Transverse colon (tissue), 4 donors: Measurements from ENCODE around the gene IMMP2L. TPM values are rescaled to one million over a fixed set of nuclear protein-coding genes. Genes with fewer than 3 reads are reported as not detected.

Experiments used
- DNase-seq: peaks from one replicate; pipeline ENCODE4 v3.0.0-alpha.2; 2019
- H3K27ac ChIP-seq, 4 donors: fragments of 200-600 bp; sonication (generic); 2 replicates each; pipeline ENCODE4 v1.5.1; 2016 to 2018; ENCODE audit warnings: inconsistent platforms in 4 of 4
- H3K27me3 ChIP-seq: fragments of 200-600 bp; sonication (generic); 2 replicates; pipeline ENCODE4 v1.5.1; 2017; ENCODE audit warnings: inconsistent platforms
- H3K36me3 ChIP-seq, 4 donors: fragments of 200-600 bp; sonication (generic); 2 replicates each; pipeline ENCODE4 v1.5.1; 2017 to 2019; ENCODE audit warnings: inconsistent platforms in 4 of 4
- H3K4me1 ChIP-seq, 4 donors: fragments of 200-600 bp; sonication (generic); 2 replicates each; pipeline ENCODE4 v1.5.1; 2017 to 2020; ENCODE audit warnings: inconsistent platforms in 4 of 4
- H3K4me3 ChIP-seq, 4 donors: fragments of 200-600 bp; sonication (generic); 1 replicate in 1 of 4; 2 replicates in 3 of 4; pipeline versions ENCODE4 v1.5.1 to v1.6.1; 2017 to 2019; ENCODE audit warnings: inconsistent platforms in 4 of 4
- H3K9me3 ChIP-seq, 2 donors: fragments of 200-600 bp; sonication (generic); 2 replicates each; pipeline ENCODE4 v1.5.1; 2017 to 2019; ENCODE audit warnings: inconsistent platforms in 2 of 2
- EP300 ChIP-seq: sonication (generic); formaldehyde crosslinking; IDR thresholded peaks from one replicate; pipeline ENCODE4 v1.6.1; 2017; ENCODE audit warnings: antibody characterized with exemption, low read depth
- POLR2A ChIP-seq: fragments of 450-650 bp; IDR thresholded peaks from one replicate; pipeline ENCODE4 v1.6.1; 2016; ENCODE audit warnings: antibody characterized with exemption, mild to moderate bottlenecking, moderate library complexity
- POLR2AphosphoS5 ChIP-seq, 3 donors: sonication (generic); formaldehyde crosslinking; IDR thresholded peaks; one replicate each; pipeline ENCODE4 v1.6.1; 2016; ENCODE audit warnings: antibody characterized with exemption in 3 of 3
- WGBS, 2 donors: methylation state at CpG; one replicate each; pipeline ENCODE4 v1.1.5; 2018; ENCODE audit warnings: low coverage in 1 of 2; 5-methylcytosine and 5-hydroxymethylcytosine counted together
- in situ Hi-C, 4 donors: fragments of 200-750 bp; cut with MboI; loops; one replicate each; pipeline versions ENCODE4 v1.15.0 to v1.15.1; 2017; ENCODE audit warnings: low sequenced_read_pairs in 3 of 4, low pct_ligation_motif_present in 1 of 4, low pct_unique_long_range_greater_than_20kb in 1 of 4
- intact Hi-C: fragments of 100-400 bp; cut with DNase I; formaldehyde crosslinking; loops from one replicate; pipeline ENCODE4 v1.15.1; 2023; ENCODE audit warnings: low total_unique reads
- total RNA-seq, 4 donors: library from RNA; depleted of rRNA; stranded (reverse); fragments of >200 nt; gene quantifications; one replicate each; pipeline ENCODE4 v1.1.0, GENCODE V29; 2016
- TF ChIP-seq, protein P1 (sequence below), 5 experiments: fragments of 200-600 bp in 3 of 5; fragments of 450-650 bp in 2 of 5; sonication (generic) in 3 of 5; IDR thresholded peaks; 1 replicate in 2 of 5; 2 replicates in 3 of 5; pipeline ENCODE4 v1.5.1; 2016 to 2017; ENCODE audit warnings: antibody characterized with exemption in 5 of 5, inconsistent platforms in 3 of 5, mild to moderate bottlenecking in 2 of 5, moderate library complexity in 1 of 5

Gene IMMP2L
- total RNA-seq, 4 donors from 2014 or later = 8.6 to 69.6 (median 10.9) TPM

DNA sequence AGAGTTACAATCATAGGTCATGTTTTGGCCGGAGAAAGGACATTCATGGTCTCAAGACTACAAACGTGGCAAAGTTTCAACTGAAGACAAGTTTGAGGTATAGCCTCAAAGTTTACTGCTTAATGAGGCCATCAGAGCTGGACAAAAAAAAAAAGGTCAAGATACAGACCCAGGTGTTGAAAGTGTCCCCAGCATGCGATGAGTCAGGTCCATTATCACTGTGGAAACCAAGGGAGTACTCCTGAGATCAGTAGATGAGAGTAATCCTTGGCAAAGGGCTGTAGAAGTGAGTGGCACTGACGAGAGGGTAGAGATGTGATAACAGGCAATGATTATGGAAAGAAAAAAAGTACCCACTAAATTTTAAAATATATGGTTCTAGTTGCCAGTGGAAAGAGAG, 551.5 kb downstream of the IMMP2L start:
- TF ChIP-seq POLR2AphosphoS5 (IDR thresholded peaks at IDR 0.05) (no peak), EP300 (no peak), POLR2A (no peak)
- TF ChIP-seq, protein P1, sequence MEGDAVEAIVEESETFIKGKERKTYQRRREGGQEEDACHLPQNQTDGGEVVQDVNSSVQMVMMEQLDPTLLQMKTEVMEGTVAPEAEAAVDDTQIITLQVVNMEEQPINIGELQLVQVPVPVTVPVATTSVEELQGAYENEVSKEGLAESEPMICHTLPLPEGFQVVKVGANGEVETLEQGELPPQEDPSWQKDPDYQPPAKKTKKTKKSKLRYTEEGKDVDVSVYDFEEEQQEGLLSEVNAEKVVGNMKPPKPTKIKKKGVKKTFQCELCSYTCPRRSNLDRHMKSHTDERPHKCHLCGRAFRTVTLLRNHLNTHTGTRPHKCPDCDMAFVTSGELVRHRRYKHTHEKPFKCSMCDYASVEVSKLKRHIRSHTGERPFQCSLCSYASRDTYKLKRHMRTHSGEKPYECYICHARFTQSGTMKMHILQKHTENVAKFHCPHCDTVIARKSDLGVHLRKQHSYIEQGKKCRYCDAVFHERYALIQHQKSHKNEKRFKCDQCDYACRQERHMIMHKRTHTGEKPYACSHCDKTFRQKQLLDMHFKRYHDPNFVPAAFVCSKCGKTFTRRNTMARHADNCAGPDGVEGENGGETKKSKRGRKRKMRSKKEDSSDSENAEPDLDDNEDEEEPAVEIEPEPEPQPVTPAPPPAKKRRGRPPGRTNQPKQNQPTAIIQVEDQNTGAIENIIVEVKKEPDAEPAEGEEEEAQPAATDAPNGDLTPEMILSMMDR (IDR thresholded peaks at IDR 0.05) = no peak
- in situ Hi-C loops = no loop called here
- Histone ChIP-seq H3K27me3 (no peaks in the 10 kb centered on the region), H3K4me3 (no peak overlapping the region), H3K9me3 (no peaks in the 10 kb centered on the region), H3K27ac (no peak overlapping the region), H3K4me1 (no peaks in the 10 kb centered on the region), H3K36me3 (no peaks in the 10 kb centered on the region)
- DNase-seq = no peak
- intact Hi-C loops = no loop called here
- WGBS, 2 donors = 80 to 88% methylated on average over 4 of the region's 4 CpGs

DNA sequence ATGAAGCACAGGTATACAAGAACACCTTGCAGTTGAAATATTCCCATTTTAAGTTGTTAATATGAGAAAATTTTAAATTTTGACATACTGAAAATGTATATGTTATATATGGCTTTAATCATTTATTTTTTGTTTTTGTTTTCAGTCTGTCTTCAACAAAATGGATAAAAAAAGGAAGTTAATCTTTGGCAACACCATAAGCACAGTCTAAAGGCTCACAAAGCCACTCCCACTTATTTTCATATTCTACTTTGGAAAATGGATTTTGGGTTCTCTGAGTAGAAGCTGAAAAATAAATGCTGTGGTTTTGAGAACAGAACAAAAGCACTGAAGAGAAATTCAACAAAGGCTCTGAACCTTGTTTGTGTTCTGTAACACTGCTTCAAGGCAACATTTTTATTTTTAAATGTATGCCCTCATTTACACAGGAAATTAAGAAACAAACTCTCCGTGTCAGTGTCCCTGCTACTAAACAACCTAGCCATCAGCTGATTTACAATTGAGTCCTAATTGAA, 552.7 kb downstream of the IMMP2L start:
- H3K4me1 ChIP-seq = no peaks in the 10 kb centered on the region
- no peak for DNase-seq
- H3K4me3 ChIP-seq = no peak overlapping the region
- intact Hi-C loops (no loop called here), in situ Hi-C loops (no loop called here)
- H3K27me3 ChIP-seq = no peaks in the 10 kb centered on the region
- WGBS, 2 donors = 56 to 72% methylated on average over 1 of the region's 1 CpG
- H3K27ac ChIP-seq = no peak overlapping the region
- no peaks in the 10 kb centered on the region for H3K36me3 ChIP-seq
- no peak for TF ChIP-seq POLR2A
- H3K9me3 ChIP-seq = no peaks in the 10 kb centered on the region

DNA sequence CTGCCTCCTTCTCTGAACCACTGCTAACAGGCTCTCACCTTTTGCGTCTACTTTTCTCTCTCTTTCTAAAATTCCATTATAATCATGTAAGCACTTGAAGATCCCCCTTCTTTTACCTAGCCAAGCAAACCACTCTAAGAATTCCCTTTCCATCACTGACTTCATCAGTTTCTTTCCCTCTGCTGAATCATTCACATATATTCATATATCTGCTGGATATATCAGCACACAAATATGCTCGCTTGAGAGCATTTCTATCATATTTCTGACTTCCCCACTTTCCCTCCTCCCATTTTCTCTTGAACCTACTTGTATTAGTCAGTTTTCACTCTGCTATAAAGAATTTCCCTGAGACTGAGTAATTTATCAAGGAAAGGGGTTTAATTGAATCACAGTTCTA, 555.6 kb downstream of the IMMP2L start:
- Histone ChIP-seq H3K36me3 (no peaks in the 10 kb centered on the region), H3K9me3 (no peaks in the 10 kb centered on the region), H3K27me3 (no peaks in the 10 kb centered on the region), H3K4me3 (no peak overlapping the region), H3K27ac (no peak overlapping the region), H3K4me1 (no peaks in the 10 kb centered on the region)
- TF ChIP-seq, protein P1 (IDR thresholded peaks at IDR 0.05) = no peak
- TF ChIP-seq POLR2A = no peak
- no peak for TF ChIP-seq POLR2AphosphoS5 (IDR thresholded peaks at IDR 0.05)
- no peak for TF ChIP-seq EP300
- DNase-seq = no peak
- 95 to 96% methylated on average over 2 of the region's 2 CpGs for WGBS, 2 donors
- in situ Hi-C loops (no loop called here), intact Hi-C loops (no loop called here)

DNA sequence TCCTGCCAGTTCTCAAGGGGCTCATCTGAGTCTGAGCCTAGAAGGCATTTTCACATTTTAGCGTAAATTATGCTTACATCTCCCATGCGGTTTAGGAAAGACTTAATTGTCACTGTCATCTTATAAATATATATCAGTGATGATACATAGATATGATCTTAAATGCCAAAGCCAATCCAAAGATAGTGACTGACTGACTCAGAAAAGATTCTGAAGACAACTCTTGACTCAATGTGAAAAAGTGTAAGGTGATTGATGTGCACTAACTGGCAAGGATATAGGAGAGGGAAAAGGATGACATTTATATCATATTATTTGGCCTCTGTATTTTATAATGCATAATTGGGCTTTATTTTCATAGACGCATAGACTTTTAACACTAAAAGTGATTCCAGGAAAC, 556.3 kb downstream of the IMMP2L start:
- 63 to 94% methylated on average over 2 to 3 of the region's 3 CpGs for WGBS, 2 donors
- H3K4me1 ChIP-seq = no peaks in the 10 kb centered on the region
- intact Hi-C loops (no loop called here), in situ Hi-C loops (no loop called here)
- no peaks in the 10 kb centered on the region for H3K27me3 ChIP-seq
- no peaks in the 10 kb centered on the region for H3K9me3 ChIP-seq
- H3K36me3 ChIP-seq = no peaks in the 10 kb centered on the region
- DNase-seq = no peak
- TF ChIP-seq EP300 (no peak), POLR2A (no peak), POLR2AphosphoS5 (IDR thresholded peaks at IDR 0.05) (no peak)
- TF ChIP-seq, protein P1 (IDR thresholded peaks at IDR 0.05) = no peak
- no peak overlapping the region for H3K4me3 ChIP-seq
- H3K27ac ChIP-seq = no peak overlapping the region

DNA sequence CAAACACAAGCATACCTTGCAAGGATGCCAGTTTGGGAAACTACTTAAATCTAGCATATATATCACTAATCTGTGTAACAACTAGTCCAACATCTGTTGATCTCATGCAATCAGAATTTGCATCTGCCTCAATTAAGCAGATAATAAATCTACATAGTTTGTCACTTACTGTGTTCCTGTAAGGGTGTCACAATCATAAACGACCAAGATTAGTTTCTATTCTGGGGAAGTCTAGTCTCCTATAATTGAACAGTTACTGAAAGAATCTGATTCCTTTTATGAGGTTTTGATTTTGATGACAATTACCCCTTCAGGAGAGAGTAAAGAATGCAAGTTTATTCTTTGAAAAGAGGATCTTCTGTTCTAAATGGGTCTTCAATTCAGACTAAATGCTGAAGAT, 556.8 kb downstream of the IMMP2L start:
- in situ Hi-C loops (no loop called here), intact Hi-C loops (no loop called here)
- Histone ChIP-seq H3K27me3 (no peaks in the 10 kb centered on the region), H3K4me1 (no peaks in the 10 kb centered on the region), H3K9me3 (no peaks in the 10 kb centered on the region), H3K4me3 (no peak overlapping the region), H3K36me3 (no peaks in the 10 kb centered on the region), H3K27ac (no peak overlapping the region)
- no peak for DNase-seq
- TF ChIP-seq POLR2A (no peak), POLR2AphosphoS5 (IDR thresholded peaks at IDR 0.05) (no peak), EP300 (no peak)
- TF ChIP-seq, protein P1 (IDR thresholded peaks at IDR 0.05) = no peak
- WGBS, 2 donors = 40 to 56% methylated on average over 1 of the region's 1 CpG
